Measurements from ENCODE around the gene DLG2.

DLG2 gene

DNA sequence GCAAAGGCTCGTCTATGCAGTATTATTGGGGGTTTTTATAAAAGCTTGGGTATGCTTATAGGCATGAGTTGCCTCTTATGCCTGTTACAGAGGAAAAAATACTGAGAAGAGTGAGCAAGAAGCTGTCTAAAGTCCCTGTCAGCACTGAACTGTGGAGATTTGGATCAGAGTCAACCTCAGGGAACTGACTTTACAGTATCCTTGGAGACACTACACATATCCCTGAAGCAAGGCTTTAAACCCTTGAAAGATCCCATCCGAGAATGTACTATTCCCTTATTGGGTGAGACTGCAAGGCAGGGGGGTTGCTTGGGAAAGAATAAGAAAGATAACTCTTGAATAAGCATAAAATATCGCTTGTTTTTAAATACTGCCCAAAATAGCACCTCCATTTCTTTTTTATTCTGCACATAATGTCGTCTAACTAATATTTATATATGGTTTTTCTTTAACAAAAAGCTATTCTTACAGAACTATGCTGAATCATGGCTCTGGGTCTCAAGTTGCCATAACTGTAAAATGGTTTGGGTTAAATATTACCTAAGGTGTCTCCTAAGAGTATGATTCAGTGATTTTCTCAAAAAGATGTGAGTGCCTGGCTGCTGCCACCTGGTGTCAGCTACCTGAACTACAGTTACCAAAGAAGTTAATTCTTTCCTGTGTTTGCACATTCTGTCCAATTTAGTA, 1062.8 kb downstream of the DLG2 start:
- peak; percentile 6 to 15 for DNase-seq (ENCODE audit: low read depth in 2 of 2)

DNA sequence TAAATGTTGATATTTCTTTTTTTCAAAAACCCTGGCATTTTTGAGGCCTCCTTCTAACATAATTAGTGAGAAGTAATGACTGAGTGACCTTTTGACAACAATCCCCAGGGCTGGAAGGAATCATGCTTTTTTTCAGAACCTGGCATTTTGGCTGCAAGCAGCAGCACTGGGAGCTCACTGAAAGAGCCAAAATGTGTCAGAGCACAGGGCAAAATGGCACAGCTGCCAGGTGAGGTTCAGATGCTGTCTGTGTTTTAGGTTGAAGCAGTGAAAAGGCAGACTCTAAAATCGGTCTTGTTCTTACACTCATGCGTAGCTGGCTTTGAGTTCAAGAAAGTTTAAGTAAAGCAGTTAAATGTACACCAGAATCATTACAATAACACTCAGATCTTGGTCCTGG, 1063.8 kb downstream of the DLG2 start:
- no peak for DNase-seq (ENCODE audit: low read depth in 2 of 2)

- no peak for DNase-seq (ENCODE audit: low read depth in 2 of 2)
Observed at GRCh38 chr11:84560206-84560605, 1066.9 kb downstream of the DLG2 start.

DNA sequence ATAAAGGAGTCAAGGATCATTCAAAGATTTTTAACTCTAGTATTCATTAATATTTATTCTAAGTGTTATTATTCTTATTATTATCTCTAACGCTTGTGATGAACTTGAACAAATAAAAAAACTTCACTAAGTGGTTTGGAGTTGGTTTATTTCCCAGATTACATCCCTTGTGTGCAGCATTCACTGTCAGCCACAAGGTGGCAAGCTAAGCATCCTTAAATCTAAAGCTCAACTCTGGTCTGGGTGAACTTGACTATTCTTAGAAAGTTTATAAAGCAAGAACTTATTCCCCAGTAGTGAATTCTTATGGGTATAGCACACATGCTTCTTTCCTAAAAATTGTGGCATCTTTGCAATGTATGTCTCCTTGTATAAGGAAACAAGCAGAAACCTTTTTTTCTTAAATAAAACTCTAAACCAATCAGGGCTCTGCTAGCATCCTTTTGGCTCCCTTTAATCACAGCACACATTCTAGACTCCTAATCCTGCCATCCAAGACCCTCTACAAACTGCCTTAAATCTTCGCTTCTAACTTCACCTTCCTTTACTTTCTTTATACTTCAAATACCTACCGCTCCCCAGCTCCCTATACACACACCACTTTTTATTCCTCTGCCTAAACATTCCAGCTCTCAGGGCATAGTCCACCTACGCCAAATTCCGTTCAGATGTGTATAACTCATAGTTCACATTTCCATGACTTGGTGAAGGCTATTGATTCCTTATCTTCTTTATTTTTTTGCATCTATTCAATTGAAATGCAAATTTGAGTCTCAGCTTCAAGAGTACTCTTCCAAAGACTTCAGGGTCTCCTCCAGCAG, 1068.8 kb downstream of the DLG2 start:
- DNase-seq (ENCODE audit: low read depth in 2 of 2), result no peak

DNA sequence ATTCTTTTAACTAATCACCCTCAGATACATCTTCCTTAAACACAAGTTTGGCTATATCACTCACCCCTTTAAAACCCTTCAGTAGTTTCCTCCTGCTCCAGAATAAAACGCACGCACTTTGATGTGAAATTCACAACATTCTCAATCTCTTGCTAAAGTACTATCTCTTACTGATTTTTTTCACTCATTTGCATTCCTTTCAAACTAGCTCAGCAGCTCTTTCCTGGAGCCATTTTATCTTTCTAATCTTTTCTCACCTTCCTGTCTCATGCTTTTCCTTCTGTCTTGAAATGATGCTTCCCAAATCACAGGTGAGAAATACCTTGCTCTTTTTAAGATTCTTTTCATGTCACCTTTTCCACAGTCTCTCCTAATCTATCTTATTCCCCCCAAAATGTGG, 1074.4 kb downstream of the DLG2 start:
- DNase-seq (ENCODE audit: low read depth in 2 of 2), result no peak

- no peak for DNase-seq (ENCODE audit: low read depth in 2 of 2)
Observed at GRCh38 chr11:84549217-84549616, 1077.9 kb downstream of the DLG2 start.

GRCh38 chr11:84544566-84544965, 1082.6 kb downstream of the DLG2 start:
- no peak for DNase-seq (ENCODE audit: low read depth in 2 of 2)

DNA sequence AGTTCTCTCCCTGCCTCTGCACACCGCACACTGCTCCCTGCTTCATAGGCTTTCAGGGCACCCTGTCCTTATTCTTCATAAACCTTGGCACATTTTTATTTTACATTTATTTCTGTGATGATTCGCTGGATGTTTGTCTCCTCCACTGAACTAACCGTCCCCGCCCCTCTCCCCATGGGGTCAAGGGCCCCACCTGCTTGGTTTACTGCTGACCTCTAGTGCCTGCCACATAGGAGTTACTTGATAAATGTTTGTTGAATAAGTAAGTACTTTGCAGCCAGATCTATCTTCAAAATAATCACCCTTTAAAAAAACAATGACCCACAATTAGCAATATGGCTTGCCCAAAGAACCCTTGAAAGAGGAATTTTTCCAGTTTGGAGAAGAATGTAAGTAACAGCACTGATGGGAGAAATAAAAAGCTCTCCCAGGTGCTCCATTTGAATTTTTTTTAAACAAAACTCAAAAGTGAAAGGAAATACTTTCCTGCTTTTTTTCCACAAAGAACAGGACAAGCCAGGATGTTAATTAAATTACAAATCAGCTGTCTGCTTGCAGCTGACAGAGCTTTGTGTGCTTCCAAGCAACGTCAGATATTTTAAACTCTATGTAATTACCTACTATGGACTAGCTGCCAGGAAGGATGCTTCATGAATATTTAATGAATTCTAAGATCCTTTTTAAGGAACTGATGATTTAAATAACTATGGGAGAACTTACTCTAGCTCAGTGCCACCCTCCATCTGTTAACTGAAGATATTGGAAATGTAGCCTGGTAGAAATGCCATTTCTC, 1083.6 kb downstream of the DLG2 start:
- DNase-seq (ENCODE audit: low read depth in 2 of 2), result no peak

DNA sequence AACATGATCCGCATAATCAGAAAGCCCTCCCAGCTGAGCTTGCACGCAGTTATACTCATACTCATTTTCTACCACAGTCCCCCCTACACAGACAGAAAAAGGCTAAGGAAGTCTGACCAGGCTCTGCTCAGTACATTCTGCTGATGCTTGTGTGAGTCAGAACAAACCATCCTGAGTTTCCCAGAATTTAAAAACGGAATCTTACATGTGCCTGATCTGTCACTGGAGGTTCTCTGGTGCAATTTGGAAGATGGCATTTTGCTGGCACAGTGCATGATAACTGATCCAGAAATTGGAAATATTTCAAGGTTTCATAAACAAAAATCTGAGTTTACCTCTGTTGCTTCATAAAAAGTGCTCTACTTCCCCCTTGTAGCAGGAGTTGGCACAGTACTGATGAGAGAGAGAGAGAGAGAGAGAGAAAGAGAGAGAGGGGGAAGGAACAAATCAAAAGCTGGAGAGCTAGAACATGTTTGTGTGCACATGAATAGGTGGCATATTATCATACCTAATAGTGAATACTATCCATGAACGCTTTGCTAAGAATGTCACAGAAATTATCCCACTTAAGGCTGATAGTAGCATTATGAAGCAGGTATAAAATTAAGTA, 1085.3 kb downstream of the DLG2 start:
- no peak for DNase-seq (ENCODE audit: low read depth in 2 of 2)

DNA sequence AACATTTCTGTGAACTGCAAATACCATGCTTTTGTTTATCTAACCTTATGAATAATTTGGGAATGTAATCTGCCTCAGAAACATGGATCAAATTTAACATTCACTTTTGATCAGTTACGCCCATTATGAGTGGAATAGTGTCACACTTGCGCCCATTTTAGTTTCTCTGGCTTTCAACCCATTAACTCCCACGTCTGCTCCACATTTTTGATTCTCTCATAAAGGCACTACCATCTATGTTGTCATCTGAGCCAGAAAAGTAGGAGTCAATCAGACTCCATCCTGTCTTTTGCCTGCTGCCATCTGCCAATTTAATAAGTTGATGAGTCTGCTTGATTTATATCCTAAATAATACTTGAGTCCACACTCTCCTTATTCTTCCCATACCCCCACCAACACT, 1090.7 kb downstream of the DLG2 start:
- no peak for DNase-seq (ENCODE audit: low read depth in 2 of 2)

DNA sequence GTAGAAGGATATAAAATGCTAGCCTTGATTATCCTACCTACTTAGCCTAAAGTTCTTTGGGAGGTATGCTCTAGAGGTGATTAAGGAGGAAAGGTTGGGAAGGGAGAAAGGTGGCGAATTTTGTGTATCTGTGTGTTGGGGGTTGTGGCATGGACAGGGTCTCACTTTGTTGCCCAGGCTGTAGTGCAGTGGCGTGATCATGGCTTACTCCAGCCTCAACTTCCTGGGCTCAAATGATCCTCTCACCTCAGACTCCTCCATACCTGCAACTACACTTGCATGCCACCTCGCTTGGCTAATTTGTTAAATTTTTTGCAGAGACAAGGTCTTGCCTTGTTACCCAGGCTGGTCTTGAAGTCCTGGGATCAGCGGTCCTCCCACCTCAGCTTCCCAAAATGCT, 1094.8 kb downstream of the DLG2 start:
- DNase-seq (ENCODE audit: low read depth in 2 of 2), result no peak

DNA sequence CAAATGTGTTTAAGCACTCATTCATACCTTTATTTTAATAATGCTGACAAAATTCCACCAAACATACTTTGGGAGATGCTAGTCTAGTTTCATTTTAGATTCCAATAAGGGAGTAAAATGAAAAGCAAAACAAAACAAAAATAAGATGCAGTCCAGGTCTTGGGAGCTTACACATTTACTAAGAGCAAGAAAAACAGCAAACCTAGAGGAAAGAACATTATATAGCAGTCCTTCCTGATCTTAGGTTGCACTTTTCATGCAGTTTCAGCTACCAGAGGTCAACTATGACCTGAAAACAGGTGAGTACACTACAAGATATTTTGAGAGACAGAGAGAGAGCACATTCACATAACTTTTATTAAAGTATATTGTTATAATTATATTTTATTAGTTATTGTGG, 1100.9 kb downstream of the DLG2 start:
- DNase-seq (ENCODE audit: low read depth in 2 of 2), result no peak

- DNase-seq (ENCODE audit: low read depth in 2 of 2), result no peak
Observed at GRCh38 chr11:84524422-84525051, 1102.6 kb downstream of the DLG2 start.

DNA sequence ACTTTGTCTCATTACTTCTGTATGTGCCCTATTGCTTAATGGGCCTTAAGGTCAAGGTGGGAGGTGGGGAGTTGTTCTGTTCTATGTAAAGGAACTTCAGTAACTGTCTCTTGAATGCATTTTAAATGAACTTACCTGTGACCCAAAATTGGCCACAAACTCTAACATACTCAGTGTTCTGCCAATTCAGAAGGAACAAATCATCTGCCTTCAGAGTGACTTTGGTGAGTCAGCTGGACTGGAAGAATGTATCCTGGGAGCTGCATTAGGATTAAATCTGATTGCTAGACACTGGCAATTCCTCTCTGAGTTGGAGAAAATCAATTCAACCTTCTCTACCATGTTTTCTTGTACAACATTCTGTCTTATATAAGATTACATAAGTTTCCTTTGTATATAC, 1104.8 kb downstream of the DLG2 start:
- DNase-seq (ENCODE audit: low read depth in 2 of 2), result no peak

DNA sequence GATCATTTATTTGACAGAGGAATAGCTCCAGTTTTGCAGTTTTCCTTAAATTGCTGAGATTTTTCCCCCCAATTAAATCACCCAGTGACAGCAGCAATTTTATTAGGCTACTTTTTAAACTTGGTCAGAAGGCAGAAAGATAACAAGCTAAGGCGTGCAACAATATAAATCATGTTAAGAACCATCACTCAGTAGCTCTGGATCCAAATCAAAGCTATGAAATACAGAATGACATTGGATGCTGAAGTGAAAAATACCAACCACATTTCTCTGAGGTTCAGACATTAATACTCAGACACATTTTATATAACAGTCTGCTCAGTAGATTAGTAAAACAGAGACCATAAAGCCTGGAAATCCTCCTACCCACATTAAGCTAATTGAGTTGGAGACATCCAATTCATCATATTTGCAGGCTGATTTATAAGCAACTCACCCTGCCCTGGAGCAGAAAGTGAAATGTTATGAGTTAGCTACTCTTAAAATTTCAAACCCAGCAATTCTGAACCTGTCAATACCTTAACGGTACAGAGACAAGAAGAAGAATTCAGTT, 1108.4 kb downstream of the DLG2 start:
- DNase-seq (ENCODE audit: low read depth in 2 of 2), result no peak

- DNase-seq (ENCODE audit: low read depth in 2 of 2), result no peak
Observed at GRCh38 chr11:84514436-84514835, 1112.7 kb downstream of the DLG2 start.

- DNase-seq (ENCODE audit: low read depth in 2 of 2), result no peak
Observed at GRCh38 chr11:84503503-84503902, 1123.6 kb downstream of the DLG2 start.

- DNase-seq (ENCODE audit: low read depth in 2 of 2), result no peak
Observed at GRCh38 chr11:84501750-84502149, 1125.4 kb downstream of the DLG2 start.

- no peak for DNase-seq (ENCODE audit: low read depth in 2 of 2)
Observed at GRCh38 chr11:84497981-84498411, 1129.1 kb downstream of the DLG2 start.

GRCh38 chr11:84497181-84497580, 1130.0 kb downstream of the DLG2 start:
- DNase-seq (ENCODE audit: low read depth in 2 of 2), result no peak

DNA sequence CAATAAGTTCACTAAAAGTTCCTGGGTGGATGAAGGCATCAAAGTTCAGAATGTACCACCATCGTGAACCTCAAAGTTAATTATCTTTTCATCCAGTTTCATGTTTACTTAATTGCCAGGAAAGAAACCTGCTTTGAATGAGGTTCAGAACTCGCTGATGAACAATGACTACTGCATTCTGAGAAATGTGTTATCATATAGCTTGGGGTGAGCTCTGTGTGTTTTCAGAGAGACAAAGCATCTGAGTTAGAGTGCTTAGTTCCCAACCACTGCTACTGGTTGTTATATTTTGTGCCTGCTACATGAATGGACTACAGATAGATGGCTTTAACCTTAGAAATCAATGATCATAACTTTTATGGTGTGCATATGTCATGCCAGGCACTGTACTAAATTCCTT, 1131.0 kb downstream of the DLG2 start:
- DNase-seq (ENCODE audit: low read depth in 2 of 2), result no peak
